Keratinocyte (primary cell): ENCODE data around the gene XRCC1. TPM values are rescaled to one million over a fixed set of nuclear protein-coding genes. Genes with fewer than 3 reads are reported as not detected.

Source experiments
- DNase-seq: peaks from one replicate; pipeline ENCODE4 v3.0.0-alpha.2; 2011; ENCODE audit warnings: low read depth, missing footprints, low spot score
- FAIRE-seq: peaks from 2 replicates; lab custom pipeline; 2011; peaks lifted over from hg19 to GRCh38; lab: Jason Lieb, UNC
- H2AFZ ChIP-seq: 2 replicates; pipeline ENCODE4 v1.6.0; 2012; ENCODE audit warnings: low read length, control low read depth, inconsistent platforms; ENCODE audit not compliant: control insufficient read depth
- H3K27ac ChIP-seq: 2 replicates; pipeline ENCODE4 v1.5.1; 2011; ENCODE audit warnings: low read length; ENCODE audit not compliant: control insufficient read depth, insufficient read depth
- H3K27me3 ChIP-seq: 3 replicates; pipeline ENCODE4 v1.6.0; 2011; ENCODE audit warnings: low read length; ENCODE audit not compliant: control insufficient read depth, insufficient read depth; ENCODE audit errors: extremely low read depth
- H3K36me3 ChIP-seq, 2 experiments: 2 replicates in 1 of 2; 3 replicates in 1 of 2; pipeline ENCODE4 v1.5.1; 2011; ENCODE audit warnings: low read length in 2 of 2, mild to moderate bottlenecking in 1 of 2; ENCODE audit not compliant: control insufficient read depth in 2 of 2, insufficient read depth in 2 of 2; ENCODE audit errors: extremely low read depth in 1 of 2
- H3K4me1 ChIP-seq: 3 replicates; pipeline ENCODE4 v1.5.1; 2011; ENCODE audit warnings: low read length; ENCODE audit not compliant: control insufficient read depth, insufficient read depth; ENCODE audit errors: extremely low read depth
- H3K4me2 ChIP-seq: 3 replicates; pipeline ENCODE4 v1.6.0; 2011; ENCODE audit warnings: low read depth, low read length; ENCODE audit not compliant: control insufficient read depth, insufficient read depth; ENCODE audit errors: extremely low read depth
- H3K4me3 ChIP-seq, 3 experiments: fragments of 200-600 bp in 1 of 3; sonication (generic) in 1 of 3; 2 replicates in 2 of 3; 3 replicates in 1 of 3; pipeline ENCODE4 v1.5.1; 2011 to 2016; ENCODE audit warnings: low read length in 3 of 3, mild to moderate bottlenecking in 3 of 3, control low read depth in 2 of 3, inconsistent platforms in 1 of 3, low read depth in 1 of 3, mixed read lengths in 1 of 3, mixed run types in 1 of 3, moderate library complexity in 1 of 3; ENCODE audit not compliant: control insufficient read depth in 2 of 3, insufficient read depth in 2 of 3; ENCODE audit errors: extremely low read depth in 1 of 3
- H3K79me2 ChIP-seq: 2 replicates; pipeline ENCODE4 v1.6.0; 2012; ENCODE audit warnings: low read length; ENCODE audit not compliant: control insufficient read depth, insufficient read depth
- H3K9ac ChIP-seq: 3 replicates; pipeline ENCODE4 v1.6.0; 2011; ENCODE audit warnings: low read length; ENCODE audit not compliant: control insufficient read depth, insufficient read depth; ENCODE audit errors: extremely low read depth
- H3K9me1 ChIP-seq: 3 replicates; pipeline ENCODE4 v1.6.0; 2011; ENCODE audit warnings: low read length; ENCODE audit not compliant: control insufficient read depth, insufficient read depth; ENCODE audit errors: extremely low read depth
- H3K9me3 ChIP-seq: 2 replicates; pipeline ENCODE4 v1.5.1; 2012; ENCODE audit warnings: low read depth, low read length; ENCODE audit not compliant: control insufficient read depth
- H4K20me1 ChIP-seq: 3 replicates; pipeline ENCODE4 v1.6.0; 2011; ENCODE audit warnings: low read length; ENCODE audit not compliant: control insufficient read depth, insufficient read depth; ENCODE audit errors: extremely low read depth
- EZH2 ChIP-seq: IDR thresholded peaks from one replicate; pipeline ENCODE4 v1.6.1; 2012; ENCODE audit warnings: inconsistent platforms, mild to moderate bottlenecking, low read length, moderate library complexity
- dilution Hi-C: fragments of 300-500 bp; cut with MboI; formaldehyde crosslinking; loops from one replicate; pipeline ENCODE4 v1.7.0; 2020; ENCODE audit warnings: low sequenced_read_pairs; ENCODE audit not compliant: extremely low pct_ligation_motif_present
- polyA plus RNA-seq, 5 experiments: library from polyadenylated mRNA; depleted of rRNA in 3 of 5; stranded (reverse) in 3 of 5; stranded (forward) in 1 of 5; unstranded in 1 of 5; fragments of >200 nt; gene quantifications; 1 replicate in 1 of 5; 2 replicates in 3 of 5; 3 replicates in 1 of 5; pipeline versions ENCODE4 v1.2.1 to v1.2.3, GENCODE V29; 2011 to 2012; ENCODE audit warnings: missing spikeins in 2 of 5, low read depth in 1 of 5, low replicate concordance in 1 of 5
- TF ChIP-seq, protein P1 (sequence below), 3 experiments: IDR thresholded peaks in 1 of 3; conservative IDR thresholded peaks in 1 of 3; optimal IDR thresholded peaks in 1 of 3; 2 replicates in 2 of 3; 3 replicates in 1 of 3; pipeline versions ENCODE3 to v1.5.1; 2011; ENCODE audit warnings: low read length in 3 of 3, mild to moderate bottlenecking in 3 of 3, moderate library complexity in 2 of 3, control low read depth in 1 of 3, inconsistent platforms in 1 of 3; ENCODE audit not compliant: insufficient read depth in 2 of 3; ENCODE audit errors: extremely low read depth in 1 of 3

The XRCC1 gene
- polyA plus RNA-seq, 1 donor (not counting 4 experiments of a cell fraction or from before 2014, with no cell fraction given), result 16.3 TPM

DNA sequence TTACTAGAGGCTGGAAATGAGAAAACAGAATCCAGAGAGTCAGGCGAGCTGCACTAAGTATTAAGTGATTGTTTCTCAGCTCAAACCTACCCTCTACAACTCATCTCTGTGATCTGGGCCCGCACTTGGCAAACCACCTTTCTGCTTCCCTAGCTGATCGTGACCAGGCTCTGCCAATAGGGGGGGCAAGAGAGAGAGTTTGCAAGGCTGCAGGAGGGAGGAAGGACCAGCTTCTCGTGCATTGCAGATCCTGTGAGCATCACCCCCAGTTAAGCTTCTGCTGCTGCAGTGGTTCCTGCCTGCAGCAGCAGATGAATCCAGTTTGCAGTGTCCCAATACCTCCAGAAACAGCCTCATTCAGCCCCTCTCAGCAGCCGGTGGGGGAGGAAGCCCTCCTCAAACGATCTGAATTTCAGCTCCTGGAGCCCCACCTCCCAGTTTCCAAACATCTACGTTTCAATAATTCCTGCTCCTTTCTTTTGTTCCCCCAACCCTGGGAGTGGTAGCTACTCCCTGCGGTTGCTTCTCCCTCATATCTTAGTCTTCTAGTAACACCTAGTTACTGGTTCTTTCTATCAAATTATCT lies 20.0 kb downstream of the XRCC1 start:
- Histone ChIP-seq H3K79me2 (no peaks in the 10 kb centered on the region), H3K9ac (no peak overlapping the region), H3K9me1 (no peaks in the 10 kb centered on the region), H3K27me3 (no peaks in the 10 kb centered on the region), H3K4me1 (no peaks in the 10 kb centered on the region), H3K27ac (no peak overlapping the region), H2AFZ (no peak overlapping the region), H3K4me3 (no peak overlapping the region), H3K36me3 (peaks cover 8 to 28% of the 10 kb centered on the region in 2 experiments), H4K20me1 (no peaks in the 10 kb centered on the region), H3K9me3 (no peaks in the 10 kb centered on the region), H3K4me2 (no peak overlapping the region)
- DNase-seq, result no peak
- peak; percentile 62 for FAIRE-seq
- dilution Hi-C loops, result no loop called here
- TF ChIP-seq EZH2, result no peak
- TF ChIP-seq, protein P1, sequence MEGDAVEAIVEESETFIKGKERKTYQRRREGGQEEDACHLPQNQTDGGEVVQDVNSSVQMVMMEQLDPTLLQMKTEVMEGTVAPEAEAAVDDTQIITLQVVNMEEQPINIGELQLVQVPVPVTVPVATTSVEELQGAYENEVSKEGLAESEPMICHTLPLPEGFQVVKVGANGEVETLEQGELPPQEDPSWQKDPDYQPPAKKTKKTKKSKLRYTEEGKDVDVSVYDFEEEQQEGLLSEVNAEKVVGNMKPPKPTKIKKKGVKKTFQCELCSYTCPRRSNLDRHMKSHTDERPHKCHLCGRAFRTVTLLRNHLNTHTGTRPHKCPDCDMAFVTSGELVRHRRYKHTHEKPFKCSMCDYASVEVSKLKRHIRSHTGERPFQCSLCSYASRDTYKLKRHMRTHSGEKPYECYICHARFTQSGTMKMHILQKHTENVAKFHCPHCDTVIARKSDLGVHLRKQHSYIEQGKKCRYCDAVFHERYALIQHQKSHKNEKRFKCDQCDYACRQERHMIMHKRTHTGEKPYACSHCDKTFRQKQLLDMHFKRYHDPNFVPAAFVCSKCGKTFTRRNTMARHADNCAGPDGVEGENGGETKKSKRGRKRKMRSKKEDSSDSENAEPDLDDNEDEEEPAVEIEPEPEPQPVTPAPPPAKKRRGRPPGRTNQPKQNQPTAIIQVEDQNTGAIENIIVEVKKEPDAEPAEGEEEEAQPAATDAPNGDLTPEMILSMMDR (optimal IDR thresholded peaks at IDR 0.05 in 1 of 3, IDR thresholded peaks at IDR 0.05 in 1 of 3, conservative IDR thresholded peaks at IDR 0.05 in 1 of 3; ENCODE audit: extremely low read depth in 1 of 3, insufficient read depth in 2 of 3, low read length in 3 of 3), result peak; percentile 87 to 92 (median 91)

DNA sequence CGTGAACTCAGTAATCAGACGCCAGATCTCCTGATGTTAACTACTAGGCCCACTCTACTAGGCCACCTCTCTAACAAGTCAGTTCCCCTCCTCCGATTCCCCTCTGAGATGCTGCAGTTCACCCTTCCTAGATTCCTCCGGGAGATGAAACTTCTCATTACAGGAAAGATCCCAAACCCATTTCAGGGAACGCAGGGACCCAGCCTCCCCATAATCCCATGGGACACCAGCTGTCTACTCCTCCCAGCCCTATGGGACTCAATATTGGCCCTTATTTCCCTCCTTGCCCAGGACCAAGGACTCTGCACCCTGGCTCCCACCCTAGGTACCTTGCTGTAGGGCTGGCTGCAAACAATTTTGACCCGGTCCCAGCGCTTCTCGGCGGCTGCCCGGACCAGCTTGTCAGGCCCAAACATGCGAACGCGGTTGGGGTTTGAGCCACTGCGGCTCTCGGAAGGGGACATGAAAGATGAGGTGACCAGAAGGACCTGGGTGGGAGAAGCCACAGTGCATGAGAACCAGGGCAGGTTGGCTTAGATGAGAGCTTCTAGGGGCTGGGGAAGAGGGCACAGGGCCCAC lies 20.9 kb downstream of the XRCC1 start:
- no peak for DNase-seq
- no peak overlapping the region for H3K27ac ChIP-seq
- no peaks in the 10 kb centered on the region for H3K9me1 ChIP-seq
- no peak overlapping the region for H2AFZ ChIP-seq
- H3K4me2 ChIP-seq, result no peak overlapping the region
- TF ChIP-seq, protein P1 (optimal IDR thresholded peaks at IDR 0.05 in 1 of 3, IDR thresholded peaks at IDR 0.05 in 1 of 3, conservative IDR thresholded peaks at IDR 0.05 in 1 of 3; ENCODE audit: extremely low read depth in 1 of 3, insufficient read depth in 2 of 3, low read length in 3 of 3), result no peak
- FAIRE-seq, result no peak
- H4K20me1 ChIP-seq, result no peaks in the 10 kb centered on the region
- no peak overlapping the region for H3K9ac ChIP-seq
- dilution Hi-C loops, result no loop called here
- no peaks in the 10 kb centered on the region for H3K27me3 ChIP-seq
- H3K4me3 ChIP-seq, result no peak overlapping the region
- H3K9me3 ChIP-seq, result no peaks in the 10 kb centered on the region
- no peaks in the 10 kb centered on the region for H3K79me2 ChIP-seq
- H3K4me1 ChIP-seq, result no peaks in the 10 kb centered on the region
- peaks cover 8 to 29% of the 10 kb centered on the region in 2 experiments for H3K36me3 ChIP-seq
